C4-2B (cell line): ENCODE results near the gene ZNF784.

Experiments
- CTCF ChIP-seq: fragments of 450-650 bp; conservative IDR thresholded peaks from 2 replicates; pipeline ENCODE4 v1.5.1; 2017; ENCODE audit warnings: mild to moderate bottlenecking
- ZFX ChIP-seq: fragments of 450-650 bp; IDR thresholded peaks from 2 replicates; pipeline ENCODE4 v1.6.1; 2017

- TF ChIP-seq CTCF (no peak), ZFX (no peak)
Measured at GRCh38 chr19:55606817-55607216, 17.5 kb downstream of the ZNF784 start.
